T-helper 1 cell treated with Interleukin-12 subunit alpha and Interleukin-12 subunit beta and Interleukin-4 antibody, amounts not matched to agents 30 ng/mL and 1 ng/mL, for 36 hours (primary cell): ENCODE results near the gene ACOX2. TPM values are rescaled to one million over a fixed set of nuclear protein-coding genes. Genes with fewer than 3 reads are reported as not detected.

ENCODE experiments used
- intact Hi-C: fragments of 100-400 bp; cut with micrococcal nuclease; formaldehyde crosslinking; loops from one replicate; pipeline ENCODE4 v1.15.1; 2024
- total RNA-seq: library from RNA; stranded (reverse); gene quantifications from 2 replicates; pipeline ENCODE4 v1.2.3, GENCODE V29; 2022

Gene ACOX2
- not detected in 2 replicates for total RNA-seq

- intact Hi-C loops = no loop called here
Measured at GRCh38 chr3:58536501-58537411, at the start of gene ACOX2. TSS of gene ACOX2 (minus strand) at chr3:58537190. CDS start at chr3:58535106, 2,084 bp downstream.

GRCh38 chr3:58585994-58586393 lies 49.0 kb upstream of the ACOX2 start:
- intact Hi-C loops = loop anchor here (1.0 kb wide), 2 partner anchors 18 to 44 kb away; no protein-coding TSS in a partner anchor

- intact Hi-C loops = loop anchor here (1.0 kb wide), 2 partner anchors 17 to 45 kb away; no protein-coding TSS in a partner anchor
Measured at GRCh38 chr3:58585005-58585786, 48.2 kb upstream of the ACOX2 start.

- intact Hi-C loops = loop anchor here (1.0 kb wide), 2 partner anchors 16 to 46 kb away; no protein-coding TSS in a partner anchor
Measured at GRCh38 chr3:58584690-58585004, 47.7 kb upstream of the ACOX2 start.

GRCh38 chr3:58581328-58582091 lies 44.5 kb upstream of the ACOX2 start:
- intact Hi-C loops = no loop called here

- intact Hi-C loops = no loop called here
Measured at GRCh38 chr3:58580826-58581327, 43.9 kb upstream of the ACOX2 start.

GRCh38 chr3:58578873-58579272 lies 41.9 kb upstream of the ACOX2 start:
- intact Hi-C loops = no loop called here

- intact Hi-C loops = no loop called here
Measured at GRCh38 chr3:58577269-58577821, 40.4 kb upstream of the ACOX2 start, which contains the start of gene FAM107A. TSS of gene FAM107A (minus strand) at chr3:58577391. CDS start at chr3:58569860, 7,531 bp downstream.

- intact Hi-C loops = no loop called here
Measured at GRCh38 chr3:58576716-58577115, 39.7 kb upstream of the ACOX2 start.

GRCh38 chr3:58575971-58576652 lies 39.1 kb upstream of the ACOX2 start:
- intact Hi-C loops = no loop called here

- intact Hi-C loops = no loop called here
Measured at GRCh38 chr3:58574682-58575081, 37.7 kb upstream of the ACOX2 start.

GRCh38 chr3:58574106-58574505 lies 37.1 kb upstream of the ACOX2 start:
- intact Hi-C loops = no loop called here

GRCh38 chr3:58573640-58574039 lies 36.6 kb upstream of the ACOX2 start:
- intact Hi-C loops = no loop called here

GRCh38 chr3:58572634-58573230 lies 35.7 kb upstream of the ACOX2 start:
- intact Hi-C loops = no loop called here

GRCh38 chr3:58572013-58572633 lies 35.1 kb upstream of the ACOX2 start:
- intact Hi-C loops = no loop called here

GRCh38 chr3:58570851-58571250 lies 33.9 kb upstream of the ACOX2 start:
- intact Hi-C loops = no loop called here

- intact Hi-C loops = loop anchor here (5.0 kb wide), 1 partner anchor 483 kb away; the partner anchor contains the start of gene CFAP20DC
Measured at GRCh38 chr3:58569287-58570001, 32.5 kb upstream of the ACOX2 start.

GRCh38 chr3:58568572-58569286 lies 31.7 kb upstream of the ACOX2 start:
- intact Hi-C loops = loop anchor here (1.0 to 5.0 kb wide), 5 partner anchors 17 to 484 kb away; partner anchors contain the start of genes CFAP20DC and KCTD6
